ENCODE measurements around the gene KRT85. TPM values are rescaled to one million over a fixed set of nuclear protein-coding genes. Genes with fewer than 3 reads are reported as not detected.

Gene KRT85
- total and polyA plus RNA-seq, 2 donors (not counting 3 experiments of a cell fraction or from before 2014, with no cell fraction given), result not detected

DNA sequence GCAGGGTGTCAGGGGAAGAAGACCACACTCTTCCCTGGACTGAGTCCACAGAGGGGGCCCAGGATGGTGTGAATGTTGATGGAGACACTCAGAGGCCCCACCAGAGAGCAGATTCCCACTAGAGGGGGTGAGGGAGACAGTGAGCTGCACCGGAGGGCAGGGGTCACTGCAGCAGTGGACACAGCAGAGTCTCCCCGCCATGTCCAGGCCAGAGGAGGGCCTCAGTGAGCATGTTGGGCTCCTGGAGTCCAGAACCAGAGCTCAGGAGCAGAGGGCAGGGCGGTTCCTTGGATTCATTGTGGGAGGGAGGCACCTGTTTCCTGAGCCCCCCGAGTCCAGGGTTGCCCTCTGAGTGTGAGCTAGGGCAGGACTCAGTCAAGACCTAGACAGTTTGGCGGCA lies 40.6 kb upstream of the KRT85 start:
- Histone ChIP-seq H3K4me1 (ENCODE audit: control insufficient read depth, extremely low read depth, insufficient read depth, low read length) (no peaks in the 10 kb centered on the region), H2AFZ (ENCODE audit: low read depth, low read length) (no peak overlapping the region), H4K20me1 (replicated peaks; ENCODE audit: control insufficient read depth, extremely low read depth, insufficient read depth, low read length) (no peaks in the 10 kb centered on the region), H3K9me1 (replicated peaks; ENCODE audit: control insufficient read depth, extremely low read depth, insufficient read depth, low read length) (no peaks in the 10 kb centered on the region), H3K27ac (ENCODE audit: insufficient read depth, low read depth, low read length) (no peak overlapping the region), H3K79me2 (ENCODE audit: control insufficient read depth, insufficient read depth, low read length) (no peaks in the 10 kb centered on the region), H3K9me3 (replicated peaks; ENCODE audit: control insufficient read depth, insufficient read depth, low read length) (no peaks in the 10 kb centered on the region), H3K4me2 (ENCODE audit: insufficient read depth, low read length) (no peak overlapping the region), H3K27me3 (ENCODE audit: control insufficient read depth in 2 of 2, insufficient read depth in 2 of 2, low read length in 2 of 2) (peaks cover 0 to 4% of the 10 kb centered on the region in 2 experiments), H3K36me3 (ENCODE audit: control insufficient read depth in 2 of 2, extremely low read depth in 1 of 2, insufficient read depth in 2 of 2, low read length in 2 of 2) (no peaks in the 10 kb centered on the region), H3K4me3 (replicated peaks in 1 of 3; ENCODE audit: insufficient read depth in 1 of 3, low read depth in 1 of 3, low read length in 3 of 3) (no peak overlapping the region), H3K9ac (replicated peaks; ENCODE audit: extremely low read depth, insufficient read depth, low read length) (no peak overlapping the region)
- CTCF ChIA-PET, result no interaction called here
- POLR2A ChIA-PET, result no interaction called here
- TF ChIP-seq EZH2 (IDR thresholded peaks at IDR 0.05; ENCODE audit: borderline replicate concordance, low read depth, low read length, severe bottlenecking), result no peak
- TF ChIP-seq JUN (IDR thresholded peaks at IDR 0.05; ENCODE audit: borderline replicate concordance, insufficient read depth, insufficient read length, low read depth), result no peak
- TF ChIP-seq POLR2A (IDR thresholded peaks at IDR 0.05; ENCODE audit: low read depth, low read length), result no peak
- no peak for TF ChIP-seq GATA2 (IDR thresholded peaks at IDR 0.05; ENCODE audit: insufficient read depth, insufficient read length, low read depth, low read length)
- no peak for TF ChIP-seq POLR2AphosphoS5 (IDR thresholded peaks at IDR 0.05; ENCODE audit: insufficient read depth, low read depth, low read length)
- no peak for TF ChIP-seq MYC (IDR thresholded peaks at IDR 0.05; ENCODE audit: low read depth, low read length)
- TF ChIP-seq, protein P1, sequence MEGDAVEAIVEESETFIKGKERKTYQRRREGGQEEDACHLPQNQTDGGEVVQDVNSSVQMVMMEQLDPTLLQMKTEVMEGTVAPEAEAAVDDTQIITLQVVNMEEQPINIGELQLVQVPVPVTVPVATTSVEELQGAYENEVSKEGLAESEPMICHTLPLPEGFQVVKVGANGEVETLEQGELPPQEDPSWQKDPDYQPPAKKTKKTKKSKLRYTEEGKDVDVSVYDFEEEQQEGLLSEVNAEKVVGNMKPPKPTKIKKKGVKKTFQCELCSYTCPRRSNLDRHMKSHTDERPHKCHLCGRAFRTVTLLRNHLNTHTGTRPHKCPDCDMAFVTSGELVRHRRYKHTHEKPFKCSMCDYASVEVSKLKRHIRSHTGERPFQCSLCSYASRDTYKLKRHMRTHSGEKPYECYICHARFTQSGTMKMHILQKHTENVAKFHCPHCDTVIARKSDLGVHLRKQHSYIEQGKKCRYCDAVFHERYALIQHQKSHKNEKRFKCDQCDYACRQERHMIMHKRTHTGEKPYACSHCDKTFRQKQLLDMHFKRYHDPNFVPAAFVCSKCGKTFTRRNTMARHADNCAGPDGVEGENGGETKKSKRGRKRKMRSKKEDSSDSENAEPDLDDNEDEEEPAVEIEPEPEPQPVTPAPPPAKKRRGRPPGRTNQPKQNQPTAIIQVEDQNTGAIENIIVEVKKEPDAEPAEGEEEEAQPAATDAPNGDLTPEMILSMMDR (IDR thresholded peaks at IDR 0.05; ENCODE audit: extremely low read depth in 1 of 2, insufficient read depth in 1 of 2, low read depth in 1 of 2, low read length in 2 of 2), result no peak
- no peak for TF ChIP-seq FOS (IDR thresholded peaks at IDR 0.05; ENCODE audit: borderline replicate concordance, insufficient read depth, low read length)
- TF ChIP-seq, protein P2, sequence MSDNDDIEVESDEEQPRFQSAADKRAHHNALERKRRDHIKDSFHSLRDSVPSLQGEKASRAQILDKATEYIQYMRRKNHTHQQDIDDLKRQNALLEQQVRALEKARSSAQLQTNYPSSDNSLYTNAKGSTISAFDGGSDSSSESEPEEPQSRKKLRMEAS (IDR thresholded peaks at IDR 0.05; ENCODE audit: insufficient read depth, insufficient read length), result no peak
- intact Hi-C loops (cut with micrococcal nuclease), result no loop called here
- DNase-seq (ENCODE audit: low read depth, low spot score), result no peak
- FAIRE-seq, result no peak
- BruUV-seq (replicated peaks), result no TSS peak
- dilution Hi-C loops (cut with MboI; ENCODE audit: extremely low pct_ligation_motif_present, low sequenced_read_pairs), result no loop called here

All from endothelial cell of umbilical vein (primary cell).